GM12875 (cell line): ENCODE measurements around the gene NYAP2.

Experiments used
- H3K4me3 ChIP-seq: one replicate; pipeline ENCODE4 v1.5.1; 2011; ENCODE audit warnings: low read depth, low read length, control low read depth
- CTCF ChIP-seq: IDR thresholded peaks from 2 replicates; pipeline ENCODE4 v1.5.1; 2011; ENCODE audit warnings: low read depth, mild to moderate bottlenecking, control low read depth, inconsistent platforms, low read length, moderate library complexity, borderline replicate concordance; ENCODE audit not compliant: insufficient read depth

The NYAP2 gene

GRCh38 chr2:225512469-225512868 lies 113.0 kb downstream of the NYAP2 start:
- no peak overlapping the region for H3K4me3 ChIP-seq

GRCh38 chr2:225512876-225513540 lies 113.5 kb downstream of the NYAP2 start:
- no peak overlapping the region for H3K4me3 ChIP-seq
- TF ChIP-seq CTCF, result no peak

More at GRCh38 chr2:225512469-225512868, 113.0 kb downstream of the NYAP2 start:
- no peak for TF ChIP-seq CTCF

- TF ChIP-seq CTCF, result no peak
- no peak overlapping the region for H3K4me3 ChIP-seq
Measured at GRCh38 chr2:225515033-225515432, 115.5 kb downstream of the NYAP2 start.

- TF ChIP-seq CTCF, result no peak
- no peak overlapping the region for H3K4me3 ChIP-seq
Measured at GRCh38 chr2:225526760-225527390, 127.4 kb downstream of the NYAP2 start.

GRCh38 chr2:225531559-225531958 lies 132.0 kb downstream of the NYAP2 start:
- no peak overlapping the region for H3K4me3 ChIP-seq
- TF ChIP-seq CTCF, result no peak

- no peak for TF ChIP-seq CTCF
- H3K4me3 ChIP-seq, result no peak overlapping the region
Measured at GRCh38 chr2:225532096-225532495, 132.6 kb downstream of the NYAP2 start.

- no peak for TF ChIP-seq CTCF
- no peak overlapping the region for H3K4me3 ChIP-seq
Measured at GRCh38 chr2:225534037-225534436, 134.5 kb downstream of the NYAP2 start.
